GM18511 (cell line): ENCODE measurements around the gene CHID1.

ENCODE experiments used
- ATAC-seq: cut with Tn5 transposase; IDR thresholded peaks from one replicate; pipeline ENCODE4 v1.9.1; 2021; ENCODE audit warnings: mild to moderate bottlenecking, moderate library complexity; ENCODE audit not compliant: unreplicated experiment

CHID1 gene

DNA sequence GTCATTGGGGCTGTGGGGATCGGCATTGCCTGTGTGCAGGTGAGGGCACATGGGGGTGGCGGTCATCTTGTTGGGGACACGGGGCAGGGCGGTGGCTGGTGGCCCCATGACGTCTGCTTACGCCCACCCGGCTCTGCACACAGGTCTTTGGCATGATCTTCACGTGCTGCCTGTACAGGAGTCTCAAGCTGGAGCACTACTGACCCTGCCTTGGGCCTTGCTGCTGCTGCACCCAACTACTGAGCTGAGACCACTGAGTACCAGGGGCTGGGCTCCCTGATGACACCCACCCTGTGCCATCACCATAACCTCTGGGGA, 72.7 kb downstream of the CHID1 start:
- no peak for ATAC-seq

GRCh38 chr11:837189-837989, 73.2 kb downstream of the CHID1 start:
- no peak for ATAC-seq

GRCh38 chr11:836700-837099, 73.9 kb downstream of the CHID1 start:
- ATAC-seq = no peak

- ATAC-seq = no peak
Measured at GRCh38 chr11:836274-836673, 74.3 kb downstream of the CHID1 start.

- ATAC-seq = no peak
Measured at GRCh38 chr11:834371-835316, 76.0 kb downstream of the CHID1 start.

DNA sequence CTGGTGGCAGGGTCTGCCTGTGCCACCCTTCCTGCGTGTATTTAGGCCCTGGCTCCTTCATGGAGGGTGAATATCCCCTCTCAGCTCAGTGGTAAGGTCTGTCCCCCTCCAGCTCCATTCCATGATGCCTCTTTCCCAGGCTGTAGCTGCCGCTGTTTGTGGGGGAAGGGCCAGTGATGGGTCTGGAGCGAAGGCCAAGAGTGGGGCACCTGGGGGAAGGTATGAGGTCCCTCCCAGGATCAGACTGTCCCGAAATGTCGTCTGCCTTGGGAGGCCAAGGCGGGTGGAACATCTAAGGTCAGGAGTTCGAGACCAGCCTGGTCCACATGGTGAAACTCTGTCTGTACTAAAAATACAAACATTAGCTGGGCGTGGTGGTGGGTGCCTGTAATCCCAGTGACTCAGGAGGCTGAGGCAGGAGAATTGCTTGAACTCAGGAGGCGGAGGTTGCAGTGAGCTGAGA, 76.7 kb downstream of the CHID1 start:
- ATAC-seq = no peak

DNA sequence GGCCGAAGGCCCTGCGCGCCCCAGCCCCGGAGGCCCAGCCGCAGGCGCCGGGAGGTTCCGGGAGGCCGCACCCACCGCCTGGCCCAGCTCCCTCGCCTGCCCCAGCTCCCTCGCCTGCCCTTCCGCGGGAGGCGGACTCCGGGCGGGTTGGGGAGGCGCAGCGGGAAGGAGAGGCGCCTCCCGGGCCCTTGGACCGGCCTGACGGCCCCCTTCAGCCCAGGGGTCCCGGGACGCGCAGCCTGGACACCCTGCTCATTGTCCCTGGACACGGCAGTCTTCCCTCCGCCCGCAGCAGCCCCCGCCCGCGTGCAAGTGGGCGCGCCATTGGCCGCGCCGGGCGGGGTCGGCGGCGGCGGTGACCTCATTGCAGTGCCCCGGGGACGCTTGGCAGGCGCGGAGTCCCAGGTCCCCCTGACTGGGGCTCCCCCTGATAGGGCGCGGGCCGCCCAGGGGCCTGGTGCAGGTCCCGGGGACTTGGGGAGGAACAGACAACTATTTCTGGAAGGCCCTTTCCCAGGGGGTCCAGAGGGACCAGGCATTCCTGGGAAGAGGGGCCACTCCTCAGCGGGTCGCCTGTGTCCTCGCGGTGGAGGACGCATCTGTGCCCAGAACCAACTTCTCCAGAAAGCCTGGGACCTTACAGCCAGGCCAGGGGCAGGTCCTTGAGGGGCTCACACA, 77.4 kb downstream of the CHID1 start:
- no peak for ATAC-seq

- no peak for ATAC-seq
Measured at GRCh38 chr11:832529-833113, 78.0 kb downstream of the CHID1 start, which contains the start of gene CD151. Gene CD151, plus strand, starts transcription at chr11:832952. Its CDS starts 3,118 bp downstream, at chr11:836070.

GRCh38 chr11:831961-832528, 78.6 kb downstream of the CHID1 start:
- ATAC-seq = no peak

- ATAC-seq = no peak
Measured at GRCh38 chr11:831118-831864, 79.3 kb downstream of the CHID1 start.

GRCh38 chr11:830295-831117, 80.1 kb downstream of the CHID1 start:
- peak; percentile 29 for ATAC-seq

- ATAC-seq = peak; percentile 2
Measured at GRCh38 chr11:829847-830294, 80.7 kb downstream of the CHID1 start.

- no peak for ATAC-seq
Measured at GRCh38 chr11:829176-829846, 81.3 kb downstream of the CHID1 start.

- ATAC-seq = no peak
Measured at GRCh38 chr11:828506-829175, 82.0 kb downstream of the CHID1 start.

- no peak for ATAC-seq
Measured at GRCh38 chr11:827897-828192, 82.8 kb downstream of the CHID1 start, which contains the start of gene CRACR2B. Gene CRACR2B, plus strand, starts transcription at chr11:827919. Its CDS starts 689 bp downstream, at chr11:828608.

- no peak for ATAC-seq
Measured at GRCh38 chr11:827146-827896, 83.3 kb downstream of the CHID1 start.

DNA sequence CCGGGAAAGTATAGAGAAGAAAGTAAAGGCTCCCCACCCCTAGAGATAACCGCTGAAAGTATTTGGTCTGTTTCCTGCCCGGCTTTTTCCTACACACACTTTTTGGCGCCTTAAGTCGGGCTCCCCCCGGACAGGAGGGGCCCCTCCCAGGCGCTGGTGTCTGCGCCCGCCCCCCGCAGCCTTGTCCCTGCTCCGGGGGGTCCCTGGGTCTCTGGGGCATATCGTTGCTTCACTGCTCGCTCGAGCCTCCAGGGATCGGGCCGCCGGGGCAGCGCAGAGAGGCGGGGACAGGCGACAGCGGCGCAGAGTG, 83.8 kb downstream of the CHID1 start:
- no peak for ATAC-seq
